ENCODE data around the gene TOMM40L.

The TOMM40L gene

GRCh38 chr1:161196521-161197451, 29.1 kb upstream of the TOMM40L start:
- H3K27ac ChIP-seq (ENCODE audit: insufficient read depth in 1 of 2, low read depth in 1 of 2, low read length in 2 of 2, poor library complexity in 1 of 2, severe bottlenecking in 2 of 2), result no peak overlapping the region
- no peaks in the 10 kb centered on the region for H3K9me3 ChIP-seq (ENCODE audit: control extremely low read depth in 1 of 5, control insufficient read depth in 4 of 5, insufficient read depth in 2 of 5, low read depth in 1 of 5, low read length in 4 of 5)
- H3K36me3 ChIP-seq (ENCODE audit: control insufficient read depth in 4 of 4, insufficient read depth in 4 of 4, low read length in 3 of 4), result no peaks in the 10 kb centered on the region
- H3K4me1 ChIP-seq (ENCODE audit: control extremely low read depth in 1 of 4, control insufficient read depth in 4 of 4, insufficient read depth in 4 of 4, low read length in 3 of 4), result peaks cover 0 to 37% (median 28%) of the 10 kb centered on the region in 4 experiments
- ChIA-PET POLR2A (no interaction called here), CTCF (interaction anchor here (0.9 to 3.5 kb wide), 4 partner anchors 11 to 185 kb away, joined by 3 to 15 read pairs (median 3); partner anchors contain the start of gene TOMM40L)
- H3K27me3 ChIP-seq (replicated peaks in 2 of 5; ENCODE audit: control insufficient read depth in 4 of 5, insufficient read depth in 5 of 5, low read length in 4 of 5), result no peaks in the 10 kb centered on the region
- no peak overlapping the region for H3K4me3 ChIP-seq (ENCODE audit: control insufficient read depth in 1 of 7, extremely low read depth in 1 of 7, insufficient read depth in 4 of 7, low read depth in 2 of 7, low read length in 6 of 7)
- no peak for DNase-seq
- WGBS (ENCODE audit: insufficient coverage), result 95% methylated on average over 21 of the region's 27 CpGs

- ChIA-PET POLR2A (interaction anchor here (0.5 kb wide), 1 partner anchor 49 kb away, joined by 3 read pairs; no protein-coding TSS in a partner anchor), CTCF (interaction anchor here (0.9 to 3.5 kb wide), 5 partner anchors 9 to 184 kb away, joined by 3 to 15 read pairs (median 3); partner anchors contain the start of gene TOMM40L)
- H3K9me3 ChIP-seq (ENCODE audit: control extremely low read depth in 1 of 5, control insufficient read depth in 4 of 5, insufficient read depth in 2 of 5, low read depth in 1 of 5, low read length in 4 of 5), result no peaks in the 10 kb centered on the region
- no peak overlapping the region for H3K4me3 ChIP-seq (ENCODE audit: control insufficient read depth in 1 of 7, extremely low read depth in 1 of 7, insufficient read depth in 4 of 7, low read depth in 2 of 7, low read length in 6 of 7)
- no peak overlapping the region for H3K27ac ChIP-seq (ENCODE audit: insufficient read depth in 1 of 2, low read depth in 1 of 2, low read length in 2 of 2, poor library complexity in 1 of 2, severe bottlenecking in 2 of 2)
- H3K36me3 ChIP-seq (ENCODE audit: control insufficient read depth in 4 of 4, insufficient read depth in 4 of 4, low read length in 3 of 4), result no peaks in the 10 kb centered on the region
- H3K27me3 ChIP-seq (replicated peaks in 2 of 5; ENCODE audit: control insufficient read depth in 4 of 5, insufficient read depth in 5 of 5, low read length in 4 of 5), result no peaks in the 10 kb centered on the region
- DNase-seq, result no peak
- 100% methylated on average over 9 of the region's 11 CpGs for WGBS (ENCODE audit: insufficient coverage)
- peaks cover 0 to 43% (median 32%) of the 10 kb centered on the region in 4 experiments for H3K4me1 ChIP-seq (ENCODE audit: control extremely low read depth in 1 of 4, control insufficient read depth in 4 of 4, insufficient read depth in 4 of 4, low read length in 3 of 4)
Observed at GRCh38 chr1:161197560-161198193, 28.2 kb upstream of the TOMM40L start.

GRCh38 chr1:161198194-161198896, 27.5 kb upstream of the TOMM40L start:
- no peak overlapping the region for H3K27ac ChIP-seq (ENCODE audit: insufficient read depth in 1 of 2, low read depth in 1 of 2, low read length in 2 of 2, poor library complexity in 1 of 2, severe bottlenecking in 2 of 2)
- 86% methylated on average over 20 of the region's 20 CpGs for WGBS (ENCODE audit: insufficient coverage)
- no peaks in the 10 kb centered on the region for H3K36me3 ChIP-seq (ENCODE audit: control insufficient read depth in 4 of 4, insufficient read depth in 4 of 4, low read length in 3 of 4)
- peaks cover 0 to 48% (median 37%) of the 10 kb centered on the region in 4 experiments for H3K4me1 ChIP-seq (ENCODE audit: control extremely low read depth in 1 of 4, control insufficient read depth in 4 of 4, insufficient read depth in 4 of 4, low read length in 3 of 4)
- no peaks in the 10 kb centered on the region for H3K27me3 ChIP-seq (replicated peaks in 2 of 5; ENCODE audit: control insufficient read depth in 4 of 5, insufficient read depth in 5 of 5, low read length in 4 of 5)
- CTCF ChIA-PET, result interaction anchor here (0.8 to 3.5 kb wide), 7 partner anchors 9 to 184 kb away, joined by 3 to 15 read pairs (median 3); partner anchors contain the start of gene TOMM40L
- no peak overlapping the region for H3K4me3 ChIP-seq (ENCODE audit: control insufficient read depth in 1 of 7, extremely low read depth in 1 of 7, insufficient read depth in 4 of 7, low read depth in 2 of 7, low read length in 6 of 7)
- POLR2A ChIA-PET, result interaction anchor here (0.6 kb wide), 1 partner anchor 126 kb away, joined by 3 read pairs; no protein-coding TSS in a partner anchor
- no peaks in the 10 kb centered on the region for H3K9me3 ChIP-seq (ENCODE audit: control extremely low read depth in 1 of 5, control insufficient read depth in 4 of 5, insufficient read depth in 2 of 5, low read depth in 1 of 5, low read length in 4 of 5)
- no peak for DNase-seq

GRCh38 chr1:161198897-161199431, 26.9 kb upstream of the TOMM40L start, which contains the start of gene ADAMTS4:
Gene ADAMTS4 (minus strand): TSS chr1:161199054. CDS start chr1:161198627, 427 bp downstream.
- peaks cover 0 to 3% (median 1%) of the 10 kb centered on the region in 4 experiments for H3K36me3 ChIP-seq (ENCODE audit: control insufficient read depth in 4 of 4, insufficient read depth in 4 of 4, low read length in 3 of 4)
- H3K4me1 ChIP-seq (ENCODE audit: control extremely low read depth in 1 of 4, control insufficient read depth in 4 of 4, insufficient read depth in 4 of 4, low read length in 3 of 4), result peaks cover 0 to 54% (median 39%) of the 10 kb centered on the region in 4 experiments
- no peak for DNase-seq
- no peaks in the 10 kb centered on the region for H3K9me3 ChIP-seq (ENCODE audit: control extremely low read depth in 1 of 5, control insufficient read depth in 4 of 5, insufficient read depth in 2 of 5, low read depth in 1 of 5, low read length in 4 of 5)
- no peak within 1 kb of the TSS for H3K27ac ChIP-seq (ENCODE audit: insufficient read depth in 1 of 2, low read depth in 1 of 2, low read length in 2 of 2, poor library complexity in 1 of 2, severe bottlenecking in 2 of 2)
- POLR2A ChIA-PET, result interaction anchor here (0.6 kb wide), 1 partner anchor 127 kb away, joined by 3 read pairs; no protein-coding TSS in a partner anchor
- WGBS (ENCODE audit: insufficient coverage), result 86% methylated on average over 9 of the region's 11 CpGs
- no peaks in the 10 kb centered on the region for H3K27me3 ChIP-seq (replicated peaks in 2 of 5; ENCODE audit: control insufficient read depth in 4 of 5, insufficient read depth in 5 of 5, low read length in 4 of 5)
- H3K4me3 ChIP-seq (ENCODE audit: control insufficient read depth in 1 of 7, extremely low read depth in 1 of 7, insufficient read depth in 4 of 7, low read depth in 2 of 7, low read length in 6 of 7), result no peak within 1 kb of the TSS
- CTCF ChIA-PET, result interaction anchor here (0.8 to 3.5 kb wide), 8 partner anchors 10 to 184 kb away, joined by 3 to 15 read pairs (median 3); partner anchors contain the start of gene TOMM40L

- H3K4me1 ChIP-seq (ENCODE audit: control extremely low read depth in 1 of 4, control insufficient read depth in 4 of 4, insufficient read depth in 4 of 4, low read length in 3 of 4), result peaks cover 0 to 54% (median 39%) of the 10 kb centered on the region in 4 experiments
- DNase-seq, result no peak
- no peaks in the 10 kb centered on the region for H3K27me3 ChIP-seq (replicated peaks in 2 of 5; ENCODE audit: control insufficient read depth in 4 of 5, insufficient read depth in 5 of 5, low read length in 4 of 5)
- no peaks in the 10 kb centered on the region for H3K9me3 ChIP-seq (ENCODE audit: control extremely low read depth in 1 of 5, control insufficient read depth in 4 of 5, insufficient read depth in 2 of 5, low read depth in 1 of 5, low read length in 4 of 5)
- 69% methylated on average over 3 of the region's 5 CpGs for WGBS (ENCODE audit: insufficient coverage)
- ChIA-PET CTCF (interaction anchor here (0.6 to 3.5 kb wide), 8 partner anchors 17 to 183 kb away, joined by 3 to 15 read pairs (median 4); partner anchors contain the start of gene TOMM40L), POLR2A (interaction anchor here (0.7 kb wide), 1 partner anchor 16 kb away, joined by 4 read pairs; no protein-coding TSS in a partner anchor)
- peaks cover 0 to 9% (median 4%) of the 10 kb centered on the region in 4 experiments for H3K36me3 ChIP-seq (ENCODE audit: control insufficient read depth in 4 of 4, insufficient read depth in 4 of 4, low read length in 3 of 4)
- no peak overlapping the region for H3K4me3 ChIP-seq (ENCODE audit: control insufficient read depth in 1 of 7, extremely low read depth in 1 of 7, insufficient read depth in 4 of 7, low read depth in 2 of 7, low read length in 6 of 7)
- no peak overlapping the region for H3K27ac ChIP-seq (ENCODE audit: insufficient read depth in 1 of 2, low read depth in 1 of 2, low read length in 2 of 2, poor library complexity in 1 of 2, severe bottlenecking in 2 of 2)
Observed at GRCh38 chr1:161199506-161200139, 26.2 kb upstream of the TOMM40L start.

Data from common myeloid progenitor, CD34-positive (primary cell).